ENCODE measurements around the gene RYR3. TPM values are rescaled to one million over a fixed set of nuclear protein-coding genes. Genes with fewer than 3 reads are reported as not detected.

RYR3 gene
- total and polyA plus RNA-seq, 2 of the 13 experiments (the other 11 are each of a cell fraction or from before 2014, with no cell fraction given): not detected

DNA sequence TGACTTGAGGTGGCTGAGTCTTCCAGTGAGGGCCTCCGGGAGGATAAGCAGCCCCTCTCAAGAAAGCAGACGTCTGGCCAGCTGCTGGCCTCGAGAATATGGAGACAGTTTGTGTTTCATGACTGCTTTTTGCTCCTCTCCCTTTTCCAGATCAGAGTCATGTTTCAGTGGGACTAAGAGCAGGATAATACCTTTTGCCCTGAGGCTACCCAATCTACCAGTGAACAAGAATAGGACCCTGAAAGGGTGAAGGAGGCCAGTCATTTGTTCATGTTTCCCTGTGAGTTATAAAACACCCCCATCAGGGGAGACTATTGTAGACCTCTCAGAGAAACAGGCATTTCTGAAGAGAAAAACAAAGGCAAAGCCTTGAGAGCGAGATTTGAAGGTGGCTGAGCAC lies 137.4 kb downstream of the RYR3 start:
- no peaks in the 10 kb centered on the region for H3K36me3 ChIP-seq (replicated peaks in 1 of 2; ENCODE audit: control insufficient read depth in 1 of 2, insufficient read depth in 2 of 2, low read length in 2 of 2)
- ChIA-PET CTCF (ENCODE audit: low intra/inter-chr PET ratio, low total read pairs) (no interaction called here), POLR2A (no interaction called here)
- FAIRE-seq (no peak), DNase-seq (ENCODE audit: low spot score) (no peak), ATAC-seq (no peak)
- H3K9ac ChIP-seq (ENCODE audit: insufficient read depth, low read depth, low read length): no peak overlapping the region
- intact Hi-C loops (cut with micrococcal nuclease; ENCODE audit: unreplicated experiment): no loop called here
- no peaks in the 10 kb centered on the region for H3K79me2 ChIP-seq (ENCODE audit: insufficient read depth, low read length)
- no peak overlapping the region for H3K4me2 ChIP-seq (ENCODE audit: low read depth, low read length)
- TF ChIP-seq ZNF839 (CRISPR knock-in tag; IDR thresholded peaks at IDR 0.05; ENCODE audit: borderline replicate concordance): no peak
- TF ChIP-seq, protein P1, sequence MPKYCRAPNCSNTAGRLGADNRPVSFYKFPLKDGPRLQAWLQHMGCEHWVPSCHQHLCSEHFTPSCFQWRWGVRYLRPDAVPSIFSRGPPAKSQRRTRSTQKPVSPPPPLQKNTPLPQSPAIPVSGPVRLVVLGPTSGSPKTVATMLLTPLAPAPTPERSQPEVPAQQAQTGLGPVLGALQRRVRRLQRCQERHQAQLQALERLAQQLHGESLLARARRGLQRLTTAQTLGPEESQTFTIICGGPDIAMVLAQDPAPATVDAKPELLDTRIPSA (CRISPR knock-in tag; IDR thresholded peaks at IDR 0.05; ENCODE audit: borderline replicate concordance): no peak
- no peak for TF ChIP-seq ZSCAN22 (CRISPR knock-in tag; IDR thresholded peaks at IDR 0.05)
- TF ChIP-seq KMT2B (CRISPR knock-in tag; IDR thresholded peaks at IDR 0.05): no peak
- TF ChIP-seq GATA4 (IDR thresholded peaks at IDR 0.05; ENCODE audit: borderline replicate concordance, low read depth): no peak
- TF ChIP-seq SRF (IDR thresholded peaks at IDR 0.05; ENCODE audit: low read depth, low read length): no peak
- TF ChIP-seq GATAD2A (CRISPR knock-in tag; IDR thresholded peaks at IDR 0.05): no peak
- TF ChIP-seq, protein P2, sequence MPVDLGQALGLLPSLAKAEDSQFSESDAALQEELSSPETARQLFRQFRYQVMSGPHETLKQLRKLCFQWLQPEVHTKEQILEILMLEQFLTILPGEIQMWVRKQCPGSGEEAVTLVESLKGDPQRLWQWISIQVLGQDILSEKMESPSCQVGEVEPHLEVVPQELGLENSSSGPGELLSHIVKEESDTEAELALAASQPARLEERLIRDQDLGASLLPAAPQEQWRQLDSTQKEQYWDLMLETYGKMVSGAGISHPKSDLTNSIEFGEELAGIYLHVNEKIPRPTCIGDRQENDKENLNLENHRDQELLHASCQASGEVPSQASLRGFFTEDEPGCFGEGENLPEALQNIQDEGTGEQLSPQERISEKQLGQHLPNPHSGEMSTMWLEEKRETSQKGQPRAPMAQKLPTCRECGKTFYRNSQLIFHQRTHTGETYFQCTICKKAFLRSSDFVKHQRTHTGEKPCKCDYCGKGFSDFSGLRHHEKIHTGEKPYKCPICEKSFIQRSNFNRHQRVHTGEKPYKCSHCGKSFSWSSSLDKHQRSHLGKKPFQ (CRISPR knock-in tag; IDR thresholded peaks at IDR 0.05; ENCODE audit: insufficient replicate concordance): no peak
- TF ChIP-seq MYNN (CRISPR knock-in tag; IDR thresholded peaks at IDR 0.05; ENCODE audit: low read depth): no peak
- TF ChIP-seq, protein P3, sequence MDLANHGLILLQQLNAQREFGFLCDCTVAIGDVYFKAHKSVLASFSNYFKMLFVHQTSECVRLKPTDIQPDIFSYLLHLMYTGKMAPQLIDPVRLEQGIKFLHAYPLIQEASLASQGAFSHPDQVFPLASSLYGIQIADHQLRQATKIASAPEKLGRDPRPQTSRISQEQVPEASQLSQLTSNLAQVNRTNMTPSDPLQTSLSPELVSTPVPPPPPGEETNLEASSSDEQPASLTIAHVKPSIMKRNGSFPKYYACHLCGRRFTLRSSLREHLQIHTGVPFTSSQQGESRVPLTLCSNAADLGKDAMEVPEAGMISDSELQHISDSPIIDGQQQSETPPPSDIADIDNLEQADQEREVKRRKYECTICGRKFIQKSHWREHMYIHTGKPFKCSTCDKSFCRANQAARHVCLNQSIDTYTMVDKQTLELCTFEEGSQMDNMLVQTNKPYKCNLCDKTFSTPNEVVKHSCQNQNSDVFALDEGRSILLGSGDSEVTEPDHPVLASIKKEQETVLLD (CRISPR knock-in tag; IDR thresholded peaks at IDR 0.05; ENCODE audit: low read depth): no peak
- TF ChIP-seq MTA1 (CRISPR knock-in tag; IDR thresholded peaks at IDR 0.05; ENCODE audit: borderline replicate concordance): no peak
- TF ChIP-seq, protein P4, sequence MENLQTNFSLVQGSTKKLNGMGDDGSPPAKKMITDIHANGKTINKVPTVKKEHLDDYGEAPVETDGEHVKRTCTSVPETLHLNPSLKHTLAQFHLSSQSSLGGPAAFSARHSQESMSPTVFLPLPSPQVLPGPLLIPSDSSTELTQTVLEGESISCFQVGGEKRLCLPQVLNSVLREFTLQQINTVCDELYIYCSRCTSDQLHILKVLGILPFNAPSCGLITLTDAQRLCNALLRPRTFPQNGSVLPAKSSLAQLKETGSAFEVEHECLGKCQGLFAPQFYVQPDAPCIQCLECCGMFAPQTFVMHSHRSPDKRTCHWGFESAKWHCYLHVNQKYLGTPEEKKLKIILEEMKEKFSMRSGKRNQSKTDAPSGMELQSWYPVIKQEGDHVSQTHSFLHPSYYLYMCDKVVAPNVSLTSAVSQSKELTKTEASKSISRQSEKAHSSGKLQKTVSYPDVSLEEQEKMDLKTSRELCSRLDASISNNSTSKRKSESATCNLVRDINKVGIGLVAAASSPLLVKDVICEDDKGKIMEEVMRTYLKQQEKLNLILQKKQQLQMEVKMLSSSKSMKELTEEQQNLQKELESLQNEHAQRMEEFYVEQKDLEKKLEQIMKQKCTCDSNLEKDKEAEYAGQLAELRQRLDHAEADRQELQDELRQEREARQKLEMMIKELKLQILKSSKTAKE (CRISPR knock-in tag; IDR thresholded peaks at IDR 0.05; ENCODE audit: borderline replicate concordance): no peak
- H3K9me3 ChIP-seq (ENCODE audit: low read length): no peaks in the 10 kb centered on the region
- no peak overlapping the region for H2AFZ ChIP-seq (ENCODE audit: low read length)
- in situ Hi-C loops (cut with HindIII; ENCODE audit: extremely low pct_ligation_motif_present, low pct_unique_long_range_greater_than_20kb): no loop called here
- H3K4me3 ChIP-seq (replicated peaks in 1 of 3; ENCODE audit: insufficient read depth in 1 of 3, low read depth in 2 of 3, low read length in 3 of 3): no peak overlapping the region
- no peak overlapping the region for H3K27ac ChIP-seq (ENCODE audit: extremely low read length, insufficient read depth, low read length)
- no peaks in the 10 kb centered on the region for H3K27me3 ChIP-seq (ENCODE audit: control insufficient read depth in 1 of 2, insufficient read depth in 2 of 2, low read length in 2 of 2)
- no TSS peak for BruUV-seq (replicated peaks)
- no peaks in the 10 kb centered on the region for H4K20me1 ChIP-seq (ENCODE audit: insufficient read depth, low read length)
- WGBS (ENCODE audit: low lambda C conversion rate): 0% methylated on average over 4 of the region's 4 CpGs
- no peaks in the 10 kb centered on the region for H3K4me1 ChIP-seq (ENCODE audit: insufficient read depth, low read length)

All from HepG2 (cell line).